Mesendoderm (in vitro differentiated cells): ENCODE data around the gene ATXN7L1.

ENCODE experiments used
- DNase-seq: peaks from one replicate; pipeline ENCODE4 v3.0.0; 2013
- H2AK5ac ChIP-seq: 2 replicates; pipeline ENCODE4 v1.6.1; 2013; ENCODE audit warnings: low read length, inconsistent platforms
- H2BK120ac ChIP-seq: 2 replicates; pipeline ENCODE4 v1.6.1; 2013; ENCODE audit warnings: low read depth, mild to moderate bottlenecking, low read length, moderate library complexity, mixed read lengths
- H2BK15ac ChIP-seq: replicated peaks from 2 replicates; pipeline ENCODE4 v1.6.1; 2013; ENCODE audit warnings: low read depth, mild to moderate bottlenecking, moderate library complexity
- H2BK5ac ChIP-seq: 2 replicates; pipeline ENCODE4 v1.6.1; 2013; ENCODE audit warnings: low read length, inconsistent platforms
- H3K18ac ChIP-seq: 2 replicates; pipeline ENCODE4 v1.6.1; 2013; ENCODE audit warnings: mild to moderate bottlenecking, low read length, mixed read lengths
- H3K23ac ChIP-seq: one replicate; pipeline ENCODE4 v1.6.1; 2013; ENCODE audit warnings: low read length
- H3K27ac ChIP-seq: 2 replicates; pipeline ENCODE4 v1.5.1; 2013; ENCODE audit warnings: low read depth, mild to moderate bottlenecking, inconsistent platforms, low read length, moderate library complexity
- H3K27me3 ChIP-seq: 2 replicates; pipeline ENCODE4 v1.6.1; 2013; ENCODE audit warnings: low read length, control low read depth, mild to moderate bottlenecking, inconsistent platforms; ENCODE audit not compliant: insufficient read depth, poor library complexity
- H3K36me3 ChIP-seq: 2 replicates; pipeline ENCODE4 v1.6.1; 2013; ENCODE audit warnings: low read length, inconsistent platforms; ENCODE audit not compliant: control insufficient read depth, insufficient read depth
- H3K4ac ChIP-seq: one replicate; pipeline ENCODE4 v1.6.1; 2013; ENCODE audit warnings: low read depth, mild to moderate bottlenecking, low read length, moderate library complexity
- H3K4me1 ChIP-seq: 2 replicates; pipeline ENCODE4 v1.6.1; 2013; ENCODE audit warnings: low read depth, low read length, inconsistent platforms; ENCODE audit not compliant: control insufficient read depth
- H3K4me2 ChIP-seq: 2 replicates; pipeline ENCODE4 v1.6.1; 2013; ENCODE audit warnings: low read length
- H3K4me3 ChIP-seq: 2 replicates; pipeline ENCODE4 v1.5.1; 2013; ENCODE audit warnings: mild to moderate bottlenecking, low read length
- H3K56ac ChIP-seq: one replicate; pipeline ENCODE4 v1.6.1; 2013; ENCODE audit warnings: low read length
- H3K79me1 ChIP-seq: 2 replicates; pipeline ENCODE4 v1.6.1; 2013; ENCODE audit warnings: low read length, inconsistent platforms
- H3K79me2 ChIP-seq: 2 replicates; pipeline ENCODE4 v1.6.1; 2013; ENCODE audit warnings: mild to moderate bottlenecking, low read length; ENCODE audit not compliant: control insufficient read depth, insufficient read depth
- H3K9ac ChIP-seq: 2 replicates; pipeline ENCODE4 v1.6.1; 2013; ENCODE audit warnings: low read length, inconsistent platforms
- H4K5ac ChIP-seq: one replicate; pipeline ENCODE4 v1.6.1; 2013; ENCODE audit warnings: low read length
- H4K8ac ChIP-seq: one replicate; pipeline ENCODE4 v1.6.1; 2013; ENCODE audit warnings: low read depth, mild to moderate bottlenecking, control low read depth, low read length, moderate library complexity
- WGBS: extraction: QIAGEN DNeasy Blood & Tissue Kit; methylation state at CpG from one replicate; pipeline ENCODE4 v1.1.7; 2013; ENCODE audit warnings: low lambda C conversion rate, missing lambda C conversion rate; ENCODE audit not compliant: insufficient coverage; ENCODE audit errors: extremely low coverage; 5-methylcytosine and 5-hydroxymethylcytosine counted together

ATXN7L1 gene

GRCh38 chr7:105881439-105881838 is 5.0 kb upstream of the ATXN7L1 start:
- no peaks in the 10 kb centered on the region for H3K27me3 ChIP-seq
- no peak overlapping the region for H3K4me3 ChIP-seq
- peaks cover 20% of the 10 kb centered on the region for H3K79me1 ChIP-seq
- H2BK15ac ChIP-seq: no peak overlapping the region
- H3K9ac ChIP-seq: no peak overlapping the region
- no peak overlapping the region for H4K8ac ChIP-seq
- H2AK5ac ChIP-seq: no peak overlapping the region
- H3K56ac ChIP-seq: no peak overlapping the region
- H2BK5ac ChIP-seq: no peak overlapping the region
- H3K4me1 ChIP-seq: peaks cover 13% of the 10 kb centered on the region
- H4K5ac ChIP-seq: no peak overlapping the region
- no peak overlapping the region for H2BK120ac ChIP-seq
- DNase-seq: no peak
- no peak overlapping the region for H3K23ac ChIP-seq
- peaks cover 25% of the 10 kb centered on the region for H3K79me2 ChIP-seq
- H3K4ac ChIP-seq: no peak overlapping the region
- no peak overlapping the region for H3K4me2 ChIP-seq
- no peaks in the 10 kb centered on the region for H3K36me3 ChIP-seq
- H3K27ac ChIP-seq: no peak overlapping the region
- WGBS: no CpG with 5 or more reads among the region's 1 CpG
- H3K18ac ChIP-seq: no peak overlapping the region

GRCh38 chr7:105880571-105881330 is 4.4 kb upstream of the ATXN7L1 start:
- no CpG with 5 or more reads among the region's 6 CpGs for WGBS

GRCh38 chr7:105879782-105880181 is 3.4 kb upstream of the ATXN7L1 start:
- H3K4me2 ChIP-seq: no peak overlapping the region
- H3K4me3 ChIP-seq: no peak overlapping the region
- no peak overlapping the region for H2AK5ac ChIP-seq
- H3K27me3 ChIP-seq: no peaks in the 10 kb centered on the region
- H4K8ac ChIP-seq: no peak overlapping the region
- no peak overlapping the region for H2BK5ac ChIP-seq
- H3K27ac ChIP-seq: no peak overlapping the region
- H3K36me3 ChIP-seq: no peaks in the 10 kb centered on the region
- H3K23ac ChIP-seq: no peak overlapping the region
- H4K5ac ChIP-seq: no peak overlapping the region
- no peak overlapping the region for H3K9ac ChIP-seq
- no peak for DNase-seq
- H2BK15ac ChIP-seq: no peak overlapping the region
- H3K79me1 ChIP-seq: peaks cover 22% of the 10 kb centered on the region
- H3K4me1 ChIP-seq: peaks cover 17% of the 10 kb centered on the region
- H2BK120ac ChIP-seq: no peak overlapping the region
- WGBS: no CpG with 5 or more reads among the region's 2 CpGs
- H3K56ac ChIP-seq: no peak overlapping the region
- no peak overlapping the region for H3K18ac ChIP-seq
- peaks cover 31% of the 10 kb centered on the region for H3K79me2 ChIP-seq
- no peak overlapping the region for H3K4ac ChIP-seq

More at GRCh38 chr7:105880571-105881330, 4.4 kb upstream of the ATXN7L1 start:
- Histone ChIP-seq H3K36me3 (no peaks in the 10 kb centered on the region), H3K79me1 (peaks cover 20% of the 10 kb centered on the region), H3K4me3 (no peak overlapping the region), H2AK5ac (no peak overlapping the region), H3K27me3 (no peaks in the 10 kb centered on the region), H3K18ac (no peak overlapping the region), H3K4me1 (peaks cover 13% of the 10 kb centered on the region), H2BK15ac (no peak overlapping the region), H4K8ac (no peak overlapping the region), H3K9ac (no peak overlapping the region), H3K27ac (no peak overlapping the region), H3K79me2 (peaks cover 26% of the 10 kb centered on the region), H3K23ac (no peak overlapping the region), H2BK120ac (no peak overlapping the region), H2BK5ac (no peak overlapping the region), H3K4me2 (no peak overlapping the region), H3K4ac (no peak overlapping the region), H3K56ac (no peak overlapping the region), H4K5ac (no peak overlapping the region)
- no peak for DNase-seq

- Histone ChIP-seq H3K79me2 (peaks cover 33% of the 10 kb centered on the region), H3K4me3 (no peak overlapping the region), H3K27ac (no peak overlapping the region), H3K9ac (peak overlapping the region; percentile 2), H3K18ac (no peak overlapping the region), H4K8ac (no peak overlapping the region), H3K27me3 (no peaks in the 10 kb centered on the region), H3K4me2 (peak overlapping the region; percentile 32), H2BK5ac (no peak overlapping the region), H3K79me1 (peaks cover 27% of the 10 kb centered on the region), H4K5ac (no peak overlapping the region), H3K4ac (no peak overlapping the region), H3K56ac (peak overlapping the region; percentile 53), H2AK5ac (no peak overlapping the region), H3K36me3 (no peaks in the 10 kb centered on the region), H3K23ac (no peak overlapping the region), H2BK120ac (no peak overlapping the region), H3K4me1 (peaks cover 17% of the 10 kb centered on the region), H2BK15ac (no peak overlapping the region)
- 100% methylated on average over 1 of the region's 2 CpGs for WGBS
- no peak for DNase-seq
Measured at GRCh38 chr7:105878746-105879605, 2.6 kb upstream of the ATXN7L1 start.

GRCh38 chr7:105877736-105878135 is 1.3 kb upstream of the ATXN7L1 start:
- Histone ChIP-seq H4K8ac (no peak overlapping the region), H3K56ac (peak overlapping the region; percentile 66), H4K5ac (no peak overlapping the region), H3K4me1 (peaks cover 17% of the 10 kb centered on the region), H2BK15ac (no peak overlapping the region), H3K36me3 (no peaks in the 10 kb centered on the region), H3K18ac (no peak overlapping the region), H3K27ac (no peak overlapping the region), H2AK5ac (no peak overlapping the region), H3K79me2 (peaks cover 34% of the 10 kb centered on the region), H2BK5ac (no peak overlapping the region), H3K79me1 (peaks cover 29% of the 10 kb centered on the region), H2BK120ac (no peak overlapping the region), H3K23ac (no peak overlapping the region), H3K4ac (no peak overlapping the region), H3K4me2 (peak overlapping the region; percentile 80), H3K4me3 (peak overlapping the region; percentile 18), H3K27me3 (no peaks in the 10 kb centered on the region), H3K9ac (peak overlapping the region; percentile 82)
- no CpG with 5 or more reads among the region's 10 CpGs for WGBS
- no peak for DNase-seq
